WTC11 (cell line): ENCODE data around the gene ERC2. TPM values are rescaled to one million over a fixed set of nuclear protein-coding genes. Genes with fewer than 3 reads are reported as not detected.

Source experiments
- ATAC-seq: fragments of 200-7000 bp; cut with Tn5 transposase; 2 replicates; pipeline ENCODE4 v1.10.0; 2021; ENCODE audit warnings: mild to moderate bottlenecking, moderate library complexity
- CTCF ChIA-PET: fragments of 300-600 bp; sonication (Branson Sonifier 250); formaldehyde crosslinking; loops from one replicate; lab custom pipeline; 2021; ENCODE audit warnings: antibody characterized with exemption; lab: Charles Lee
- POLR2A ChIA-PET: fragments of 350-600 bp; sonication (Branson Sonifier 250); formaldehyde crosslinking; loops from one replicate; lab custom pipeline; 2021; ENCODE audit warnings: antibody characterized with exemption; lab: Charles Lee
- DNase-seq: peaks from one replicate; pipeline ENCODE4 v3.0.0; 2021; ENCODE audit warnings: low spot score
- H3K27ac Mint-ChIP-seq: 2 replicates; pipeline ENCODE4 v1.8.0; 2021; ENCODE audit warnings: mixed read lengths
- H3K27me3 Mint-ChIP-seq: 2 replicates; pipeline ENCODE4 v1.8.0; 2021; ENCODE audit warnings: low read depth, mild to moderate bottlenecking, moderate library complexity, mixed read lengths
- H3K36me3 Mint-ChIP-seq: 2 replicates; pipeline ENCODE4 v1.8.0; 2021; ENCODE audit warnings: mixed read lengths
- H3K4me1 Mint-ChIP-seq: 2 replicates; pipeline ENCODE4 v1.8.0; 2022; ENCODE audit warnings: mixed read lengths
- H3K4me3 Mint-ChIP-seq: 2 replicates; pipeline ENCODE4 v1.8.0; 2021; ENCODE audit warnings: mild to moderate bottlenecking, moderate library complexity, mixed read lengths
- H3K9me3 Mint-ChIP-seq: 2 replicates; pipeline ENCODE4 v1.8.0; 2021; ENCODE audit warnings: mixed read lengths
- ATF1 ChIP-seq: sonication (generic); formaldehyde crosslinking; IDR thresholded peaks from 2 replicates; pipeline ENCODE4 v1.8.1; 2023; ENCODE audit warnings: mild to moderate bottlenecking, moderate library complexity, missing genetic modification reagents
- CREM ChIP-seq: sonication (generic); formaldehyde crosslinking; IDR thresholded peaks from 2 replicates; pipeline ENCODE4 v1.8.1; 2022; ENCODE audit warnings: mild to moderate bottlenecking, missing genetic modification reagents, moderate library complexity
- CTCF ChIP-seq: fragments of 200-600 bp; IDR thresholded peaks from 2 replicates; pipeline ENCODE4 v1.8.0; 2022; ENCODE audit warnings: antibody characterized with exemption
- EMX1 ChIP-seq: fragments of 250-450 bp; sonication (Bioruptor Pico); IDR thresholded peaks from 2 replicates; pipeline ENCODE4 v1.8.0; 2021; ENCODE audit warnings: mild to moderate bottlenecking
- ERG ChIP-seq: fragments of 250-450 bp; sonication (Bioruptor Pico); IDR thresholded peaks from 2 replicates; pipeline ENCODE4 v1.8.0; 2021; ENCODE audit warnings: mild to moderate bottlenecking
- ESRRA ChIP-seq: sonication (generic); formaldehyde crosslinking; IDR thresholded peaks from 2 replicates; pipeline ENCODE4 v1.8.1; 2022; ENCODE audit warnings: mild to moderate bottlenecking, missing genetic modification reagents, borderline replicate concordance
- ETV6 ChIP-seq: sonication (generic); formaldehyde crosslinking; IDR thresholded peaks from 2 replicates; pipeline ENCODE4 v1.8.1; 2022; ENCODE audit warnings: mild to moderate bottlenecking, missing genetic modification reagents
- GABPB1 ChIP-seq: sonication (generic); formaldehyde crosslinking; IDR thresholded peaks from 2 replicates; pipeline ENCODE4 v1.8.1; 2023; ENCODE audit warnings: mild to moderate bottlenecking, missing genetic modification reagents
- GRHL2 ChIP-seq: fragments of 250-450 bp; sonication (Bioruptor Pico); IDR thresholded peaks from 2 replicates; pipeline ENCODE4 v1.8.0; 2022; ENCODE audit warnings: mild to moderate bottlenecking, moderate library complexity; ENCODE audit not compliant: insufficient replicate concordance, severe bottlenecking
- JAZF1 ChIP-seq: fragments of 250-450 bp; sonication (Bioruptor Pico); IDR thresholded peaks from 2 replicates; pipeline ENCODE4 v1.9.0; 2021; ENCODE audit warnings: moderate library complexity, mild to moderate bottlenecking, inconsistent platforms
- MAX ChIP-seq: sonication (generic); formaldehyde crosslinking; IDR thresholded peaks from 2 replicates; pipeline ENCODE4 v1.8.0; 2022; ENCODE audit warnings: mild to moderate bottlenecking, missing genetic modification reagents
- MXD4 ChIP-seq: fragments of 250-450 bp; sonication (Bioruptor Pico); IDR thresholded peaks from 2 replicates; pipeline ENCODE4 v1.8.0; 2021; ENCODE audit warnings: mild to moderate bottlenecking, moderate library complexity, borderline replicate concordance
- NFYB ChIP-seq: sonication (generic); formaldehyde crosslinking; conservative IDR thresholded peaks from 2 replicates; pipeline ENCODE4 v1.8.0; 2022; ENCODE audit warnings: low read depth, missing genetic modification reagents
- NR1H2 ChIP-seq: sonication (generic); formaldehyde crosslinking; IDR thresholded peaks from 2 replicates; pipeline ENCODE4 v1.9.0; 2021; ENCODE audit warnings: mild to moderate bottlenecking, moderate library complexity, missing genetic modification reagents
- NR2C2 ChIP-seq: sonication (generic); formaldehyde crosslinking; IDR thresholded peaks from 2 replicates; pipeline ENCODE4 v1.8.0; 2022; ENCODE audit warnings: mild to moderate bottlenecking, missing genetic modification reagents
- NR3C1 ChIP-seq: sonication (generic); formaldehyde crosslinking; conservative IDR thresholded peaks from 2 replicates; pipeline ENCODE4 v1.8.1; 2023; ENCODE audit warnings: low read depth, mild to moderate bottlenecking, missing genetic modification reagents
- OVOL2 ChIP-seq: fragments of 250-450 bp; sonication (Bioruptor Pico); IDR thresholded peaks from 2 replicates; pipeline ENCODE4 v1.9.0; 2021; ENCODE audit warnings: mild to moderate bottlenecking, borderline replicate concordance
- PRRX2 ChIP-seq: fragments of 250-450 bp; sonication (Bioruptor Pico); IDR thresholded peaks from 2 replicates; pipeline ENCODE4 v1.8.0; 2021; ENCODE audit warnings: mild to moderate bottlenecking
- SOX15 ChIP-seq: fragments of 250-450 bp; sonication (Bioruptor Pico); IDR thresholded peaks from 2 replicates; pipeline ENCODE4 v1.9.0; 2021; ENCODE audit warnings: mild to moderate bottlenecking
- TEAD1 ChIP-seq: sonication (generic); formaldehyde crosslinking; IDR thresholded peaks from 2 replicates; pipeline ENCODE4 v1.8.0; 2022; ENCODE audit warnings: mild to moderate bottlenecking, missing genetic modification reagents
- TEAD4 ChIP-seq: sonication (generic); formaldehyde crosslinking; IDR thresholded peaks from 2 replicates; pipeline ENCODE4 v1.8.0; 2022; ENCODE audit warnings: mild to moderate bottlenecking, missing genetic modification reagents
- USF1 ChIP-seq: sonication (generic); formaldehyde crosslinking; IDR thresholded peaks from 2 replicates; pipeline ENCODE4 v1.8.0; 2022; ENCODE audit warnings: mild to moderate bottlenecking, missing genetic modification reagents
- ZBTB21 ChIP-seq: sonication (generic); formaldehyde crosslinking; IDR thresholded peaks from 2 replicates; pipeline ENCODE4 v1.8.1; 2023; ENCODE audit warnings: mild to moderate bottlenecking, missing genetic modification reagents, borderline replicate concordance
- ZNF138 ChIP-seq: sonication (generic); formaldehyde crosslinking; conservative IDR thresholded peaks from 2 replicates; pipeline ENCODE4 v1.8.1; 2022; ENCODE audit warnings: mild to moderate bottlenecking, moderate library complexity, missing genetic modification reagents
- ZNF219 ChIP-seq: sonication (generic); formaldehyde crosslinking; IDR thresholded peaks from 2 replicates; pipeline ENCODE4 v1.8.0; 2023; ENCODE audit warnings: missing genetic modification reagents, mild to moderate bottlenecking, borderline replicate concordance
- ZNF317 ChIP-seq: sonication (generic); formaldehyde crosslinking; IDR thresholded peaks from 2 replicates; pipeline ENCODE4 v1.8.1; 2023; ENCODE audit warnings: low read depth, mild to moderate bottlenecking, moderate library complexity, missing genetic modification reagents, borderline replicate concordance
- ZNF423 ChIP-seq: fragments of 250-450 bp; sonication (Bioruptor Pico); IDR thresholded peaks from 2 replicates; pipeline ENCODE4 v2.1.2; 2022; ENCODE audit warnings: mild to moderate bottlenecking, moderate library complexity
- ZNF671 ChIP-seq: fragments of 250-450 bp; sonication (Bioruptor Pico); IDR thresholded peaks from 2 replicates; pipeline ENCODE4 v1.8.0; 2021; ENCODE audit warnings: mild to moderate bottlenecking
- ZSCAN18 ChIP-seq: fragments of 250-450 bp; sonication (Bioruptor Pico); IDR thresholded peaks from 2 replicates; pipeline ENCODE4 v2.1.2; 2022; ENCODE audit warnings: mild to moderate bottlenecking, moderate library complexity
- total RNA-seq: library from RNA; stranded (reverse); gene quantifications from 3 replicates; pipeline ENCODE4 v1.2.3, GENCODE V29; 2021

The ERC2 gene
- total RNA-seq, 1 experiment from 2014 or later: 23.5 TPM

GRCh38 chr3:55697177-55697865 lies 770.9 kb downstream of the ERC2 start:
- Mint-ChIP-seq H3K36me3 (no peaks in the 10 kb centered on the region; the same call in 1 of the 2 replicates), H3K4me3 (no peak overlapping the region), H3K27ac (no peak overlapping the region), H3K9me3 (no peaks in the 10 kb centered on the region), H3K27me3 (peaks cover 9% of the 10 kb centered on the region), H3K4me1 (peaks cover 53% of the 10 kb centered on the region)
- ChIA-PET POLR2A (no interaction called here), CTCF (no interaction called here)
- DNase-seq: no peak
- no peak for ATAC-seq
- TF ChIP-seq PRRX2: no peak
- no peak for TF ChIP-seq TEAD1 (CRISPR knock-in tag)
- TF ChIP-seq CTCF: no peak
- no peak for TF ChIP-seq ZNF138
- no peak for TF ChIP-seq ATF1 (CRISPR knock-in tag)
- TF ChIP-seq ERG: no peak
- no peak for TF ChIP-seq TEAD4 (CRISPR knock-in tag)
- no peak for TF ChIP-seq SOX15
- no peak for TF ChIP-seq ZNF317 (CRISPR knock-in tag)
- no peak for TF ChIP-seq GABPB1
- no peak for TF ChIP-seq ZNF423
- no peak for TF ChIP-seq OVOL2 (CRISPR knock-in tag)
- no peak for TF ChIP-seq NR2C2 (CRISPR knock-in tag)
- TF ChIP-seq MXD4: no peak
- TF ChIP-seq ZNF671 (CRISPR knock-in tag): no peak
- TF ChIP-seq CREM: no peak
- no peak for TF ChIP-seq NR3C1
- no peak for TF ChIP-seq NFYB (CRISPR knock-in tag)

- peaks cover 9% of the 10 kb centered on the region for H3K27me3 Mint-ChIP-seq
- H3K36me3 Mint-ChIP-seq: no peaks in the 10 kb centered on the region; the same call in 1 of the 2 replicates
- POLR2A ChIA-PET: no interaction called here
- DNase-seq (no peak), ATAC-seq (no peak)
- CTCF ChIA-PET: no interaction called here
- H3K9me3 Mint-ChIP-seq: 0 out of 2 replicates have a peak, but pooled peaks cover 4% of the 10 kb centered on the region
- H3K27ac Mint-ChIP-seq: no peak overlapping the region; the same call in 1 of the 2 replicates
- no peak for TF ChIP-seq GRHL2 (CRISPR knock-in tag)
- H3K4me3 Mint-ChIP-seq: no peak overlapping the region
- peaks cover 68% of the 10 kb centered on the region for H3K4me1 Mint-ChIP-seq
Observed at GRCh38 chr3:55692957-55693558, 775.2 kb downstream of the ERC2 start.

GRCh38 chr3:55692295-55692956 lies 775.8 kb downstream of the ERC2 start:
- ATAC-seq: no peak
- CTCF ChIA-PET: interaction anchor here (0.5 to 1.2 kb wide), 2 partner anchors 143 to 568 kb away, joined by 3 to 4 read pairs; no protein-coding TSS in a partner anchor
- no peak overlapping the region for H3K27ac Mint-ChIP-seq
- TF ChIP-seq ZBTB21 (CRISPR knock-in tag) (no peak), USF1 (CRISPR knock-in tag) (no peak), EMX1 (CRISPR knock-in tag) (no peak), ZNF219 (CRISPR knock-in tag) (no peak), JAZF1 (CRISPR knock-in tag) (no peak), NR1H2 (CRISPR knock-in tag) (no peak), MAX (CRISPR knock-in tag) (no peak), ZSCAN18 (CRISPR knock-in tag) (no peak), TEAD1 (CRISPR knock-in tag) (no peak), ETV6 (CRISPR knock-in tag) (no peak), ESRRA (CRISPR knock-in tag) (no peak)

More at GRCh38 chr3:55692295-55692956, 775.8 kb downstream of the ERC2 start:
- peaks cover 68% of the 10 kb centered on the region for H3K4me1 Mint-ChIP-seq
- no peaks in the 10 kb centered on the region; the same call in 1 of the 2 replicates for H3K36me3 Mint-ChIP-seq
- no peak overlapping the region for H3K4me3 Mint-ChIP-seq
- no peak for DNase-seq
- H3K27me3 Mint-ChIP-seq: peaks cover 3% of the 10 kb centered on the region; the same call in 1 of the 2 replicates
- 0 out of 2 replicates have a peak, but pooled peaks cover 4% of the 10 kb centered on the region for H3K9me3 Mint-ChIP-seq
- POLR2A ChIA-PET: no interaction called here
